HAP-1 (cell line): ENCODE results near the gene CDK6.
"Not testable (repeated sequence)": the region's sequence is repeated elsewhere in the genome, so short reads cannot be mapped to it uniquely, and the experiment has no call there.

Experiments used
- DNase-seq, 2 experiments: peaks; one replicate each; pipeline ENCODE4 v3.0.0-alpha.2; 2016 to 2020; ENCODE audit warnings: low spot score in 2 of 2
- H3K27me3 ChIP-seq: fragments of 250-450 bp; sonication (Bioruptor Pico); 2 replicates; pipeline ENCODE4 v1.5.1; 2020; ENCODE audit warnings: low read depth, mild to moderate bottlenecking, moderate library complexity
- H3K36me3 ChIP-seq: fragments of 250-450 bp; sonication (Bioruptor Pico); replicated peaks from 2 replicates; pipeline ENCODE4 v1.5.1; 2020; ENCODE audit warnings: mild to moderate bottlenecking
- H3K4me1 ChIP-seq: fragments of 250-450 bp; sonication (Bioruptor Pico); 2 replicates; pipeline ENCODE4 v1.5.1; 2020; ENCODE audit warnings: mild to moderate bottlenecking
- H3K4me3 ChIP-seq: fragments of 250-450 bp; sonication (Bioruptor Pico); 2 replicates; pipeline ENCODE4 v1.5.1; 2020; ENCODE audit warnings: mild to moderate bottlenecking, moderate library complexity
- H3K9me3 ChIP-seq: fragments of 250-450 bp; sonication (Bioruptor Pico); 2 replicates; pipeline ENCODE4 v1.5.1; 2020; ENCODE audit warnings: mild to moderate bottlenecking, moderate library complexity
- in situ Hi-C: fragments of 300-500 bp; cut with MboI; formaldehyde crosslinking; loops from 3 replicates; pipeline ENCODE4 v1.14.3; 2020; ENCODE audit warnings: low sequenced_read_pairs, inconsistent platforms, mixed read lengths

The CDK6 gene

GRCh38 chr7:92836489-92836999 is at the start of gene CDK6:
TSS of gene CDK6 (minus strand) at chr7:92836573. CDS start at chr7:92833323, 3,250 bp downstream.
- peak; percentile 40 to 79 for DNase-seq
- H3K4me1 ChIP-seq, result peaks cover 11% of the 10 kb centered on the region
- H3K27me3 ChIP-seq, result peaks cover 47% of the 10 kb centered on the region
- H3K4me3 ChIP-seq, result peak within 1 kb of the TSS; percentile 61
- in situ Hi-C loops, result loop anchor here (10.0 kb wide), 1 partner anchor 212 kb away; no protein-coding TSS in a partner anchor
- no peaks in the 10 kb centered on the region for H3K9me3 ChIP-seq
- no peaks in the 10 kb centered on the region for H3K36me3 ChIP-seq

- H3K4me1 ChIP-seq, H3K36me3 ChIP-seq, DNase-seq, H3K27me3 ChIP-seq, in situ Hi-C loops, H3K9me3 ChIP-seq, H3K4me3 ChIP-seq: not testable (repeated sequence)
Observed at GRCh38 chr7:92886039-92886438, 49.7 kb upstream of the CDK6 start.

GRCh38 chr7:92884218-92884617 is 47.8 kb upstream of the CDK6 start:
- H3K9me3 ChIP-seq, result no peaks in the 10 kb centered on the region
- no peaks in the 10 kb centered on the region for H3K4me1 ChIP-seq

DNA sequence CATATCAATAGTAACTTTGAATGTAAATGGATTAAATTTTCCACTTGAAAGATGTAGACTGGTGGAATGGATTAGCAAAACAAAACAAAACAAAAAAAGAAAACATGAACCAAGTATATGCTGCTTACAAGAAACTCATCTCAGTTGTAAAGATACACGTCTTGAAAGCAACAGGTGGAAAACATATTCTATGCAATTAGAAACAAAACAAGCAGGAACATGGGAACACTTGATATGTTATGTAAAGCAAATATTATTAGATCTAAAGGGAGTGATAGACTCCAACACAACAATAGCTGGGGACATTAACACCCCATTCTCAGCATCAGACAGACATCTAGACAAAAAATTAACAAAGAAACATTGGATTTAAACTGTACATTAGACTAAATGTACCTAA is 46.4 kb upstream of the CDK6 start:
- Histone ChIP-seq H3K36me3 (no peaks in the 10 kb centered on the region), H3K27me3 (no peaks in the 10 kb centered on the region; the same call in 1 of the 2 replicates), H3K4me1 (no peaks in the 10 kb centered on the region), H3K4me3 (no peak overlapping the region), H3K9me3 (no peaks in the 10 kb centered on the region)
- no peak for DNase-seq
- in situ Hi-C loops, result no loop called here

More at GRCh38 chr7:92884218-92884617, 47.8 kb upstream of the CDK6 start:
- no peak for DNase-seq
- H3K36me3 ChIP-seq, result no peaks in the 10 kb centered on the region
- no peak overlapping the region for H3K4me3 ChIP-seq
- H3K27me3 ChIP-seq, result no peaks in the 10 kb centered on the region; the same call in 1 of the 2 replicates
- in situ Hi-C loops, result no loop called here

DNA sequence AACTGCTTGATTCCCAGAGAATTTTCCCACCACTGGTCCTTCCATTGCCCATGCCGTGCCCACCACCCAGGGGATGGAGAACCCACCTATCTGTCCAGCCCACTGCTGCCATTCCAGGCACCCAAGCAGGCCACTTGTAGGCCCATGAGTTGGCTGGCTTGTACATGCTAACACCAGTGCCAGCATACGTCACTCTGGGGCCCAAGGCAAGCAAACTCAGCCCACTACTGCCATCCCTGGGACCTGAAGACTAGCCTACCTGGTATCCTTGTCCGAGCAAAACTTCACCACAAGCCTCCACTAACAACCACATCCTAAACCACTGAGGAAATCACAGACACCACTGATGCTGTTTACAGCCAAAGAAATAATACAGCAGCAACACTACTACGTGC is 44.7 kb upstream of the CDK6 start:
- no peak for DNase-seq
- Histone ChIP-seq H3K4me1 (no peaks in the 10 kb centered on the region), H3K36me3 (no peaks in the 10 kb centered on the region), H3K4me3 (no peak overlapping the region), H3K9me3 (no peaks in the 10 kb centered on the region), H3K27me3 (no peaks in the 10 kb centered on the region; the same call in 1 of the 2 replicates)
- in situ Hi-C loops, result no loop called here

DNA sequence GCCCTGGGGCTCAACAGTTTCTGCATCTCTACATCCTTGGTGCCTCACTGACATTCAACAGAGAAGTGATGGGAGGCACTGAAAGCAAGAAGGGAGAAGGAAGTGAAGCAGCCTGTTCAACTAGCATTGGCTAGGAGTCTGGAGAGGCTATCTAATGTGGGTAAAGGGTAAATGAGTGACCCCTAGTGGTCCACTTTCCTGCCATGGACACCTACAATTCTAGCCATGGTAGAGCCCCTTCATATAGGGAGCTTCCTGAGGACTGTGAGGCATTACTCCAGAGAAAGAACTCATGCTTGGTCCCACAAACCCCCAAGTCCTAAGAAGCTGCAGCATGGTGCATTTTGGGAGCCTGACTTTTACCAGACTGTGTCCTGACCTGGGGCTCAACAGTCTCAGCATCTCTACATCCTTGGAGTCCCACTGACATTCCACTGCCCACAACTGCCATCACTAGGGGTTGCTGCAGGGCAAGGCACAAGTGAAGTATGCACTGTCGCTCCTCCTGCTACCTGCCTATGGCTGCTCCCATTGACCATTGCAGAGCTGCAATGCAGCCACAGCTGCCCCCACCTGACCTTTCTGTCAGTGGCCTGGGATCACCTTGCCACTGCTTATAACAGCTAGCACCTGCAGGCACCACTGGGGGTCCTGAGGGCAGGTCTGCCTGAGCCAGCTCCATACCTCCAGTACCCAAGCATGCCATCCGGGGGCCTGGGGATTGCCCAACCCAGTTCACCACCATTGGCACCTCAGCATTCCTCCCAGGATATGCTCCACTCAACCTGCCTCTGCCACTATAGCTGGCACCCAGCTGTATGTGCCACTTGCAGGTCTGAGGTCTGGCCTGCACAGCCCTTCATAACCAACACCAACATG is 44.1 kb upstream of the CDK6 start:
- in situ Hi-C loops, result no loop called here
- Histone ChIP-seq H3K27me3 (no peaks in the 10 kb centered on the region; the same call in 1 of the 2 replicates), H3K9me3 (no peaks in the 10 kb centered on the region), H3K4me1 (no peaks in the 10 kb centered on the region), H3K4me3 (no peak overlapping the region), H3K36me3 (no peaks in the 10 kb centered on the region)
- DNase-seq, result peak in 1 of 2 experiments; percentile 7

DNA sequence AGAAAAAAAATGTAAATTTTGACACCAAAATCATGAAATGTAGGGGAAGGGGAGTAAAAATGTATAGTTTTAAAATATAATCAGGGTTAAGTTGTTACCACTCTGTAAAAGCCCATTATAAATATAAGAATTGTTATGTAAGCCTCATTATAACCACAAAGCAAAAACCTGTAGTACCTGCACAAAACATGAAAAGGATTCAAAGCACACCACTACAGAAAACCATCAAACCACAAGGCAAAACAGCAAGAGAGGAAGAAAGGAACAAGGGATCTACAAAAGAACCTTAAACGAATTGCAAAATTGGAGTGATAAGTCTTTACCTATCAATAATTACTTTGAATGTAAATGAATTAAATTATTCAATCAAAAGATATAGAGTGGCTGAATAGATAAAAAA is 41.0 kb upstream of the CDK6 start:
- Histone ChIP-seq H3K4me1 (no peaks in the 10 kb centered on the region), H3K9me3 (no peaks in the 10 kb centered on the region), H3K4me3 (no peak overlapping the region), H3K36me3 (no peaks in the 10 kb centered on the region), H3K27me3 (no peaks in the 10 kb centered on the region)
- in situ Hi-C loops, result no loop called here
- DNase-seq, result no peak

GRCh38 chr7:92876836-92877235 is 40.5 kb upstream of the CDK6 start:
- H3K36me3 ChIP-seq, result no peaks in the 10 kb centered on the region
- no peaks in the 10 kb centered on the region for H3K4me1 ChIP-seq
- no peaks in the 10 kb centered on the region for H3K9me3 ChIP-seq
- in situ Hi-C loops, result no loop called here
- no peak overlapping the region for H3K4me3 ChIP-seq
- no peak for DNase-seq
- H3K27me3 ChIP-seq, result no peaks in the 10 kb centered on the region

GRCh38 chr7:92875719-92876118 is 39.3 kb upstream of the CDK6 start:
- Histone ChIP-seq H3K27me3 (no peaks in the 10 kb centered on the region), H3K9me3 (no peaks in the 10 kb centered on the region), H3K36me3 (no peaks in the 10 kb centered on the region), H3K4me3 (no peak overlapping the region), H3K4me1 (no peaks in the 10 kb centered on the region)
- in situ Hi-C loops, result no loop called here
- no peak for DNase-seq

DNA sequence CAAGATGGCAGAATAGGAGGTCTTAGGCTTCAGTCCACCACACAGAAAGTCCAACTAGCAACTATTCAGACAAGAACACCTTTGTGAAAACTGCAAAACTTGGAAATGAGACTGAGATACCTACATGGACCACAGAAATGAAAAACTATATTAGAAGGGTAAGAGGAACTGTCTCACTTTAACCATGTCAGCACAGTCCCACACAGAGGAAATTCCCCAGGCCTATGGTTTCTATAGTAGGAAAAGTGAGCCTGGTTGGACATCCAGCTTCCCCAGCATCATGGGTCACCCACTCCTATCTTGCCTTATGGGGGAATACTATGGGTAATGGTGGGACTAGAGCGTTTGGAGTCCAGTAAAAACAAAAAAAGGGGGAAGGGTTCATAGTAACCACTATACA is 38.8 kb upstream of the CDK6 start:
- no peaks in the 10 kb centered on the region for H3K27me3 ChIP-seq
- no peak overlapping the region for H3K4me3 ChIP-seq
- H3K36me3 ChIP-seq, result no peaks in the 10 kb centered on the region
- H3K9me3 ChIP-seq, result no peaks in the 10 kb centered on the region
- in situ Hi-C loops, result no loop called here
- DNase-seq, result no peak
- no peaks in the 10 kb centered on the region for H3K4me1 ChIP-seq

GRCh38 chr7:92874567-92874966 is 38.2 kb upstream of the CDK6 start:
- no peak for DNase-seq
- Histone ChIP-seq H3K9me3 (no peaks in the 10 kb centered on the region), H3K4me3 (no peak overlapping the region), H3K4me1 (no peaks in the 10 kb centered on the region), H3K36me3 (no peaks in the 10 kb centered on the region), H3K27me3 (no peaks in the 10 kb centered on the region)
- in situ Hi-C loops, result no loop called here

GRCh38 chr7:92873776-92874175 is 37.4 kb upstream of the CDK6 start:
- in situ Hi-C loops, result no loop called here
- no peak overlapping the region for H3K4me3 ChIP-seq
- no peaks in the 10 kb centered on the region for H3K36me3 ChIP-seq
- no peaks in the 10 kb centered on the region for H3K4me1 ChIP-seq
- no peaks in the 10 kb centered on the region for H3K27me3 ChIP-seq
- no peak for DNase-seq
- H3K9me3 ChIP-seq, result no peaks in the 10 kb centered on the region

DNA sequence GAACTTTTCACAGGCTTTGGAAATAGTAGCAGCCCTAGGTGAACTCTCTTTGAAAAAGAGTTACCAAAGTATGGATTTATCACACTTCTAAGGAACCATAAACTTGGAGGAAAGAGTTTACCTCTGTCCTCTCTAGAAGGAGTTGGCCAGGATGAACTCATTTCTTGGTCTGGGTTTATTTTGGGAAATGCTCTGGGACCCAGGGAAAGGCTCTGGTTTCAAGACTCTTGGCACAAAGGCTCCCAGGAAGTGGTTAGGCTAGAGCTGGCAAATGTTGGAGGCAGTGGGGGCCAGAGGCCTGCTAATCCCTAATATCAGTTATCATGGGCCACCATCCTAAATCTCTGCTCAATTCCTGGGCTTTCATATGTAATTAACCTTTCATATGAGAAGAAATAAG is 36.3 kb upstream of the CDK6 start:
- Histone ChIP-seq H3K9me3 (no peaks in the 10 kb centered on the region), H3K27me3 (no peaks in the 10 kb centered on the region), H3K4me3 (no peak overlapping the region), H3K36me3 (no peaks in the 10 kb centered on the region), H3K4me1 (no peaks in the 10 kb centered on the region)
- no peak for DNase-seq
- in situ Hi-C loops, result no loop called here

DNA sequence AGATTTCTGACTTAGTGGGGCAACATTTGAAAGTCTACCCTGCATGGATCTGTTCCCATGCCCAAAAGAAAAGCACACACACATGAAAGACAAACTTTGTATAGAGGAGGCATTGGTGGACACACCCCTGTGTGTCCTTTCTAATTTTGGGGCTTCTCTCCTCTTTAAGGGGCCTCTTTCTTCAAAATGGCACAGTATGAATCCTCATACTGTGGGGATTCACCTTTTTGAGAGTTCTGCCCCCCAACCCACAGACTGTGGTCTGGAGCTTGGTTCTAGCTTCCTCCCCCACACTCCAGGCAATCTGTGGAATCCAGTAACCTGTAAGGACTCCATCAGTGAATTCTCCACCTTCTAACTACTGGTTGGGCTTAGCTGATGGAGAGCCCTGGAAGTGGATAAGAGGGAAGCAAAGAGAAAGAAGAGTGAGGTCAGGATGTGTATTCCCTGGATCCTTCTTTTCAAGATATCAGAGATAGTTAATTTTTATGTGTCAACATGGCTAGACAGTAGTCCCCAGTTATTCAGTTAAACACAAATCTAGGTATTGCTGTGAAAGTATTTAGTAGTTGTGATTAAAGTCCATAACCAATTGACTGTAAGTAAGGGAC is 32.4 kb upstream of the CDK6 start:
- in situ Hi-C loops, result no loop called here
- no peak for DNase-seq
- H3K36me3 ChIP-seq, result no peaks in the 10 kb centered on the region

More for the DNA sequence above, 32.4 kb upstream of the CDK6 start:
- Histone ChIP-seq H3K4me3 (no peak overlapping the region), H3K4me1 (no peaks in the 10 kb centered on the region), H3K27me3 (no peaks in the 10 kb centered on the region), H3K9me3 (no peaks in the 10 kb centered on the region)
